OCI-LY1 (cell line): ENCODE data around the gene SMC3.
A peak's percentile ranks its signal among the peaks of the same experiment; 100 is the strongest.

Experiments used
- H2AFZ ChIP-seq: fragments of 200-600 bp; sonication (generic), shearing (Covaris generic); 2 replicates; pipeline ENCODE4 v1.6.0; 2014; ENCODE audit warnings: antibody characterized with exemption, mild to moderate bottlenecking, low read length
- H3F3A ChIP-seq: fragments of 200-600 bp; sonication (generic), shearing (Covaris generic); 2 replicates; pipeline ENCODE4 v1.6.0; 2014; ENCODE audit warnings: mild to moderate bottlenecking, antibody characterized with exemption, low read length, moderate library complexity; ENCODE audit not compliant: insufficient read depth
- H3K27ac ChIP-seq: fragments of 200-600 bp; sonication (generic); 2 replicates; pipeline ENCODE4 v1.5.1; 2014; ENCODE audit warnings: low read length, mixed run types, mild to moderate bottlenecking, low read depth; ENCODE audit not compliant: poor library complexity, severe bottlenecking
- H3K27me3 ChIP-seq: fragments of 200-600 bp; sonication (generic); 2 replicates; pipeline ENCODE4 v1.6.0; 2014; ENCODE audit warnings: antibody characterized with exemption, mild to moderate bottlenecking, low read length, moderate library complexity; ENCODE audit not compliant: insufficient read depth
- H3K36me3 ChIP-seq: fragments of 200-600 bp; sonication (generic); 2 replicates; pipeline ENCODE4 v1.6.1; 2014; ENCODE audit warnings: mild to moderate bottlenecking, antibody characterized with exemption, low read length, moderate library complexity, mixed read lengths; ENCODE audit not compliant: insufficient read depth
- H3K4me1 ChIP-seq: fragments of 200-600 bp; sonication (generic); 2 replicates; pipeline ENCODE4 v1.5.1; 2014; ENCODE audit warnings: mild to moderate bottlenecking, low read length, moderate library complexity; ENCODE audit not compliant: insufficient read depth, severe bottlenecking
- H3K4me2 ChIP-seq: fragments of 200-600 bp; sonication (generic), shearing (Covaris generic); 2 replicates; pipeline ENCODE4 v1.6.1; 2014; ENCODE audit warnings: low read length
- H3K4me3 ChIP-seq: fragments of 200-600 bp; sonication (generic); 2 replicates; pipeline ENCODE4 v1.5.1; 2014; ENCODE audit warnings: low read length, low read depth, mild to moderate bottlenecking, mixed read lengths; ENCODE audit not compliant: poor library complexity, severe bottlenecking
- H3K79me2 ChIP-seq: fragments of 200-600 bp; shearing (Covaris generic); 2 replicates; pipeline ENCODE4 v1.6.1; 2016; ENCODE audit warnings: mixed run types, low read length, mixed read lengths; ENCODE audit not compliant: insufficient read depth
- H3K9ac ChIP-seq: fragments of 200-600 bp; sonication (generic), shearing (Covaris generic); 2 replicates; pipeline ENCODE4 v1.6.1; 2014; ENCODE audit warnings: mild to moderate bottlenecking, low read length, mixed read lengths
- H3K9me2 ChIP-seq: fragments of 200-600 bp; sonication (generic), shearing (Covaris generic); 2 replicates; pipeline ENCODE4 v1.6.1; 2014; ENCODE audit warnings: low read depth, mild to moderate bottlenecking, low read length, mixed read lengths
- H3K9me3 ChIP-seq: fragments of 200-600 bp; shearing (Covaris generic); 2 replicates; pipeline ENCODE4 v1.6.1; 2014; ENCODE audit warnings: low read length, mixed read lengths
- H4K20me1 ChIP-seq: fragments of 200-600 bp; sonication (generic), shearing (Covaris generic); 2 replicates; pipeline ENCODE4 v1.6.0; 2016; ENCODE audit warnings: mild to moderate bottlenecking, low read length; ENCODE audit not compliant: insufficient read depth
- EZH2 ChIP-seq: fragments of 200-600 bp; sonication (generic), shearing (Covaris generic); IDR thresholded peaks from 2 replicates; pipeline ENCODE4 v1.8.0; 2017; ENCODE audit warnings: borderline replicate concordance, mixed run types, mild to moderate bottlenecking, antibody characterized with exemption, low read length, moderate library complexity, mixed read lengths
- TF ChIP-seq, protein P1 (sequence below): fragments of 200-600 bp; sonication (generic), shearing (Covaris generic); IDR thresholded peaks from 2 replicates; pipeline ENCODE4 v1.5.1; 2017; ENCODE audit warnings: mild to moderate bottlenecking, antibody characterized with exemption, low read length, moderate library complexity, mixed read lengths

Gene SMC3

DNA sequence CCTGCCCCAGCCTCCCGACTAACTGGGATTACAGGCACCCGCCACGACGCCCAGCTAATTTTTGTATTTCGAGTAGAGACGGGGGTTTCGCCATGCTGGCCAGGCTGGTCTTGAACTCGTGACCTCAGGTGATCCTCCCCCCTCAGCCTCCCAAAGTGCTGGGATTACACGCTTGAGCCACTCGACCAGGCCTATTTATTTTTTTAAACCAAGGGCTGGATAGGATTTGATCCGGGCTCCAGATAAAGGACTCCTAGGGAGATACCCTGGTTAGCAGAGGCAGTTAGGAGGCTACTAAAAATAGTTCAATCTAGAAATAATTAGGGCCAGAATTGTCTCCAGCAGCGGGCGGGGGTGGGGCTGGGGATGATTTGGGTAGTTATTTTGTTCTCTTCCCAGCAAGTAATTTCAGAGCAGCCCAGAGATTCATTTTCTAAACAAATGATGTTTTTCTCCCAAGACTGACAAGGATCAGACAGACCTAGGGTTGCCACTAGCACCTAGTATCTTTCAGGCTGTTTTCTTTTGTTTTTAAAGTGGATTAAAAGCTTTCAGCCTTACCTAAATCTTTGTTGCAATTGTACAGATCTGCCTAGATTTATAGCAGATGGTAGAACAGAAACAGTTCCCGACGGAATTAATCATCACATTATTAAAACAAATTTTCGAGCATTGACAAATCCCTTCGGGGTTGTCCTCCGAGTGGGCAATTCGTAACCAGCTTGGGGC is 859 bp upstream of the SMC3 start:
- H3K4me3 ChIP-seq: peak overlapping the region; percentile 87
- no peaks in the 10 kb centered on the region for H3F3A ChIP-seq
- H4K20me1 ChIP-seq: no peaks in the 10 kb centered on the region
- TF ChIP-seq, protein P1, sequence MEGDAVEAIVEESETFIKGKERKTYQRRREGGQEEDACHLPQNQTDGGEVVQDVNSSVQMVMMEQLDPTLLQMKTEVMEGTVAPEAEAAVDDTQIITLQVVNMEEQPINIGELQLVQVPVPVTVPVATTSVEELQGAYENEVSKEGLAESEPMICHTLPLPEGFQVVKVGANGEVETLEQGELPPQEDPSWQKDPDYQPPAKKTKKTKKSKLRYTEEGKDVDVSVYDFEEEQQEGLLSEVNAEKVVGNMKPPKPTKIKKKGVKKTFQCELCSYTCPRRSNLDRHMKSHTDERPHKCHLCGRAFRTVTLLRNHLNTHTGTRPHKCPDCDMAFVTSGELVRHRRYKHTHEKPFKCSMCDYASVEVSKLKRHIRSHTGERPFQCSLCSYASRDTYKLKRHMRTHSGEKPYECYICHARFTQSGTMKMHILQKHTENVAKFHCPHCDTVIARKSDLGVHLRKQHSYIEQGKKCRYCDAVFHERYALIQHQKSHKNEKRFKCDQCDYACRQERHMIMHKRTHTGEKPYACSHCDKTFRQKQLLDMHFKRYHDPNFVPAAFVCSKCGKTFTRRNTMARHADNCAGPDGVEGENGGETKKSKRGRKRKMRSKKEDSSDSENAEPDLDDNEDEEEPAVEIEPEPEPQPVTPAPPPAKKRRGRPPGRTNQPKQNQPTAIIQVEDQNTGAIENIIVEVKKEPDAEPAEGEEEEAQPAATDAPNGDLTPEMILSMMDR: no peak
- TF ChIP-seq EZH2: no peak
- peak overlapping the region; percentile 96 for H3K4me2 ChIP-seq
- peaks cover 23% of the 10 kb centered on the region; the same call in 1 of the 2 replicates for H3K36me3 ChIP-seq
- H3K27me3 ChIP-seq: no peaks in the 10 kb centered on the region
- peaks cover 49% of the 10 kb centered on the region for H3K4me1 ChIP-seq
- H3K79me2 ChIP-seq: peaks cover 41% of the 10 kb centered on the region
- peak overlapping the region; percentile 93 for H3K9ac ChIP-seq
- no peaks in the 10 kb centered on the region for H3K9me2 ChIP-seq
- H2AFZ ChIP-seq: peak overlapping the region; percentile 96
- peak overlapping the region; percentile 83 for H3K27ac ChIP-seq
- no peaks in the 10 kb centered on the region for H3K9me3 ChIP-seq

DNA sequence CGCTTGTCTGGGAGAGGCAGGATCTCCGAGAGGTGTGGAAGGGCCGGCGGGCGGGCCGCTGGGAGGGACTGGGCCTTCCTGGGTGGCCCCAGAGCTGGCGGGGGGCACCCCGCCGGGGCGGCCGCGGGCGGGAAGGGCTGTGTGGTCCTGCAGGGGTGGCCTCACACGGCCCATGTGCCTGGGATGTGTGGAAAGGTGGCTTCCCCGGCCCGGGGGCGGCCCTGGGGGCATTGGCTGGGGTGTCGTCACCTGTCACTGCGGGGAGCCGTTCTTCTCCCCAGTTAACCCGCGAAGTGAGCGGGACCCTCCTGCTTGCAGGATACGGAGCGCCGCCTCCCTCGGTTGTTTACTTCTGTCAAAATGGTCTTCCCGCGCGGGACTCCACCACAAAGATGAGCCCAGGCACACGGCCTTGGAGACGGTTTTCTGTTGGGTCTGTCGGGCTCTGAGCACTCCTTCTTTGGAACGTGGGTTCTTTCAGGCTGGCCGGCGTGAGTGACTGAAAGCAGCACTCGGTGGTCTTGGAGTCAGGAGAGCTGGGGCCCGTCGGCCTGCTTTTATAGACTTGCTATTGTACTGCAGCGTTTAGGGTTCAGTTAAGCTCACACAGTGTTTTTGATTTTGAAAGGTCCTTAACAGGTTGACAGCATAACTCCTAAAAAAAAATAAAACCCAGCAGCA is 700 bp downstream of the SMC3 start:
- Histone ChIP-seq H3F3A (no peaks in the 10 kb centered on the region), H4K20me1 (no peaks in the 10 kb centered on the region), H3K9ac (peak overlapping the region; percentile 93), H3K4me2 (peak overlapping the region; percentile 96), H3K9me3 (no peaks in the 10 kb centered on the region), H3K36me3 (peaks cover 35% of the 10 kb centered on the region; the same call in 1 of the 2 replicates), H3K4me3 (peak overlapping the region; percentile 87), H3K27me3 (no peaks in the 10 kb centered on the region), H3K27ac (peak overlapping the region; percentile 83), H2AFZ (no peak overlapping the region), H3K79me2 (peaks cover 57% of the 10 kb centered on the region), H3K4me1 (peaks cover 52% of the 10 kb centered on the region), H3K9me2 (no peaks in the 10 kb centered on the region)
- no peak for TF ChIP-seq EZH2
- TF ChIP-seq, protein P1: no peak

- Histone ChIP-seq H3K4me2 (peak overlapping the region; percentile 96), H3F3A (no peaks in the 10 kb centered on the region), H3K27me3 (no peaks in the 10 kb centered on the region), H3K9me3 (no peaks in the 10 kb centered on the region), H3K36me3 (peaks cover 41% of the 10 kb centered on the region; the same call in 1 of the 2 replicates), H3K79me2 (peaks cover 66% of the 10 kb centered on the region), H3K9me2 (no peaks in the 10 kb centered on the region), H3K27ac (peak overlapping the region; percentile 21), H3K4me3 (peak overlapping the region; percentile 87), H3K9ac (peak overlapping the region; percentile 93), H2AFZ (no peak overlapping the region), H4K20me1 (no peaks in the 10 kb centered on the region), H3K4me1 (peaks cover 59% of the 10 kb centered on the region)
- no peak for TF ChIP-seq EZH2
- TF ChIP-seq, protein P1: no peak
Measured at GRCh38 chr10:110569122-110569521, 1.6 kb downstream of the SMC3 start.
